ENCODE results near the gene C2orf42.

C2orf42 gene

DNA sequence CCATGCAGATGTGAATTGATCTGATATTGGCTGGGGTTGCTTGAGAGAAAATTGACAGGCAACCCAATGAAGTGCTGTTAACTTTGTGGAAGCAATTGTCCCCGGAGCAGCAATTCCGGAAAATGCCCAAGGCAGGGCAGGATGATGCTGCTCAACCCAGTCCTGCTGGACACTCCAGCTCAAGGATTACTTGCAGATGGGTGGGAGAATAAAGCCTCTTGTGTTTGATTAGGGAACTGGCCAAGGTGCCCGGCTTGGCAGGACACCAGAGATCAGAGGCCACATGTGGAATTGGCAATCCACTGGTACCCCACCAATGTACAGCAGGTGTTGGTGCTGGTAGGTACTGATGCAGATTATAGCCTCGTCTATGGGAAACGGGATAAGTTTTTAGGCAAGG is 12.3 kb upstream of the C2orf42 start:
- H2AFZ ChIP-seq (ENCODE audit: low read length): no peak overlapping the region
- H3K9me3 ChIP-seq (ENCODE audit: insufficient read depth, low read depth, low read length): no peaks in the 10 kb centered on the region
- H3F3A ChIP-seq (ENCODE audit: low read depth): no peaks in the 10 kb centered on the region
- H3K4me3 ChIP-seq (ENCODE audit: low read length, poor library complexity, severe bottlenecking): no peak overlapping the region
- no peak for TF ChIP-seq EZH2phosphoT487 (IDR thresholded peaks at IDR 0.05; ENCODE audit: borderline replicate concordance)
- TF ChIP-seq, protein P1, sequence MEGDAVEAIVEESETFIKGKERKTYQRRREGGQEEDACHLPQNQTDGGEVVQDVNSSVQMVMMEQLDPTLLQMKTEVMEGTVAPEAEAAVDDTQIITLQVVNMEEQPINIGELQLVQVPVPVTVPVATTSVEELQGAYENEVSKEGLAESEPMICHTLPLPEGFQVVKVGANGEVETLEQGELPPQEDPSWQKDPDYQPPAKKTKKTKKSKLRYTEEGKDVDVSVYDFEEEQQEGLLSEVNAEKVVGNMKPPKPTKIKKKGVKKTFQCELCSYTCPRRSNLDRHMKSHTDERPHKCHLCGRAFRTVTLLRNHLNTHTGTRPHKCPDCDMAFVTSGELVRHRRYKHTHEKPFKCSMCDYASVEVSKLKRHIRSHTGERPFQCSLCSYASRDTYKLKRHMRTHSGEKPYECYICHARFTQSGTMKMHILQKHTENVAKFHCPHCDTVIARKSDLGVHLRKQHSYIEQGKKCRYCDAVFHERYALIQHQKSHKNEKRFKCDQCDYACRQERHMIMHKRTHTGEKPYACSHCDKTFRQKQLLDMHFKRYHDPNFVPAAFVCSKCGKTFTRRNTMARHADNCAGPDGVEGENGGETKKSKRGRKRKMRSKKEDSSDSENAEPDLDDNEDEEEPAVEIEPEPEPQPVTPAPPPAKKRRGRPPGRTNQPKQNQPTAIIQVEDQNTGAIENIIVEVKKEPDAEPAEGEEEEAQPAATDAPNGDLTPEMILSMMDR (conservative IDR thresholded peaks at IDR 0.05; ENCODE audit: low read length): no peak
- no peaks in the 10 kb centered on the region for H3K4me1 ChIP-seq (ENCODE audit: insufficient read depth, low read length, poor library complexity, severe bottlenecking)
- no peaks in the 10 kb centered on the region for H3K36me3 ChIP-seq (ENCODE audit: insufficient read depth, low read length)
- H3K79me2 ChIP-seq (ENCODE audit: insufficient read depth, low read length): no peaks in the 10 kb centered on the region
- no peaks in the 10 kb centered on the region for H3K9me2 ChIP-seq (replicated peaks; ENCODE audit: low read depth, low read length)
- no peaks in the 10 kb centered on the region for H3K27me3 ChIP-seq (ENCODE audit: insufficient read depth, low read length, poor library complexity, severe bottlenecking)
- H3K4me2 ChIP-seq (ENCODE audit: low read depth, low read length, poor library complexity, severe bottlenecking): no peak overlapping the region
- no peak overlapping the region for H3K9ac ChIP-seq (ENCODE audit: low read depth, low read length, poor library complexity, severe bottlenecking)
- no peaks in the 10 kb centered on the region for H4K20me1 ChIP-seq (ENCODE audit: insufficient read depth, low read length, poor library complexity, severe bottlenecking)

DNA sequence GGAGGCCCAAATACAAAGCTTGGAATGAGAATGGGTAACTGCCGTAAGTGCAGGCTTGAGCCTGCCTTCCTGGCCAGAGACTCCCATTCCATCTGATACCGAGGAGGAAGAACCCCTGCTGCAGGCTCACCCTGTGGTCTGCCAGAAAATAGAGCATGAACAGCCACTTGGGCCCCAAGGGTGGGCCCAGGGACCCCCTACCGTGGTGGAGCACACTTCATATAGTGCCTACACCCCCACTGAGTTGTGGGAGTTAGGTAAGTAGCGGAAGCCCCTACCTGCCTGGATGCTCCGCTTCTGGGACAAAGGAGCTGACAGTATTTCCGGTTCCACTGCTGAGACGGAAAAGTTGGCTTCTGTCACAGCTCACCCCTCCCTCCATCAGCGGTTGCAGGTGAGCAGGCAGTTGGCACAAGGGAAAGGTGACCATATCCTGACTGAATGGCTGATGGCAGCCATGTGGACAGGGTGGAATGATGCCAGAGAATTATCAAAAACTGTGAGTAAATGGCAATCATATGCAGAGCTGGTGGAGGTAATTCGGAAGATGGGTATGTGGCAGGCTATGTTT is 11.5 kb upstream of the C2orf42 start:
- no peak overlapping the region for H2AFZ ChIP-seq (ENCODE audit: low read length)
- H3K9ac ChIP-seq (ENCODE audit: low read depth, low read length, poor library complexity, severe bottlenecking): no peak overlapping the region
- no peaks in the 10 kb centered on the region for H3K79me2 ChIP-seq (ENCODE audit: insufficient read depth, low read length)
- no peaks in the 10 kb centered on the region for H4K20me1 ChIP-seq (ENCODE audit: insufficient read depth, low read length, poor library complexity, severe bottlenecking)
- TF ChIP-seq, protein P1 (conservative IDR thresholded peaks at IDR 0.05; ENCODE audit: low read length): no peak
- TF ChIP-seq EZH2phosphoT487 (IDR thresholded peaks at IDR 0.05; ENCODE audit: borderline replicate concordance): no peak
- H3K9me3 ChIP-seq (ENCODE audit: insufficient read depth, low read depth, low read length): no peaks in the 10 kb centered on the region
- H3F3A ChIP-seq (ENCODE audit: low read depth): no peaks in the 10 kb centered on the region
- no peaks in the 10 kb centered on the region for H3K36me3 ChIP-seq (ENCODE audit: insufficient read depth, low read length)
- H3K4me1 ChIP-seq (ENCODE audit: insufficient read depth, low read length, poor library complexity, severe bottlenecking): no peaks in the 10 kb centered on the region
- no peaks in the 10 kb centered on the region for H3K27me3 ChIP-seq (ENCODE audit: insufficient read depth, low read length, poor library complexity, severe bottlenecking)
- H3K9me2 ChIP-seq (replicated peaks; ENCODE audit: low read depth, low read length): no peaks in the 10 kb centered on the region
- no peak overlapping the region for H3K4me2 ChIP-seq (ENCODE audit: low read depth, low read length, poor library complexity, severe bottlenecking)
- H3K4me3 ChIP-seq (ENCODE audit: low read length, poor library complexity, severe bottlenecking): no peak overlapping the region

DNA sequence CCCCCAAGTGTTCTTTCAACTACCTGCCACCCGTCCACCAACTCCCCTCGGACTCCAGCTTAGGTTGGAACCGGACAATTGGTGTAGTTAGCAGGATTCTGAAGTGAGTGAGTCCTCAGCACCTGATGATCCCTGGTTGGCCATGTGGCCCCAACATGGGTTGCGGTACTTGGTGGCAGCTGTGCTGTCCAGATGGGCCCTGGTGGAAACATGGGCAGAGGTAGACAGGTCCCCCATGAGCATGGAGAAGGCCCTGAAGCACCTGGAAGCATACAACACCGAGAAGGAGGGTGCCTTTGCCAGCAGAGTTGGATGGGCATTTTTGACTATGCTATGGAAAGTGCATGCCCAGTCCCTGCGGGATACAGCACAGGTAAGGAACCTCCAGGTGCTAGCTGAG is 11.0 kb upstream of the C2orf42 start:
- H3K4me1 ChIP-seq (ENCODE audit: insufficient read depth, low read length, poor library complexity, severe bottlenecking): no peaks in the 10 kb centered on the region
- no peak overlapping the region for H3K4me2 ChIP-seq (ENCODE audit: low read depth, low read length, poor library complexity, severe bottlenecking)
- H3F3A ChIP-seq (ENCODE audit: low read depth): no peaks in the 10 kb centered on the region
- H3K9ac ChIP-seq (ENCODE audit: low read depth, low read length, poor library complexity, severe bottlenecking): no peak overlapping the region
- no peaks in the 10 kb centered on the region for H3K9me3 ChIP-seq (ENCODE audit: insufficient read depth, low read depth, low read length)
- no peak overlapping the region for H2AFZ ChIP-seq (ENCODE audit: low read length)
- no peak for TF ChIP-seq EZH2phosphoT487 (IDR thresholded peaks at IDR 0.05; ENCODE audit: borderline replicate concordance)
- H4K20me1 ChIP-seq (ENCODE audit: insufficient read depth, low read length, poor library complexity, severe bottlenecking): no peaks in the 10 kb centered on the region
- no peaks in the 10 kb centered on the region for H3K27me3 ChIP-seq (ENCODE audit: insufficient read depth, low read length, poor library complexity, severe bottlenecking)
- H3K9me2 ChIP-seq (replicated peaks; ENCODE audit: low read depth, low read length): no peaks in the 10 kb centered on the region
- H3K79me2 ChIP-seq (ENCODE audit: insufficient read depth, low read length): no peaks in the 10 kb centered on the region
- no peak overlapping the region for H3K4me3 ChIP-seq (ENCODE audit: low read length, poor library complexity, severe bottlenecking)
- H3K36me3 ChIP-seq (ENCODE audit: insufficient read depth, low read length): no peaks in the 10 kb centered on the region

DNA sequence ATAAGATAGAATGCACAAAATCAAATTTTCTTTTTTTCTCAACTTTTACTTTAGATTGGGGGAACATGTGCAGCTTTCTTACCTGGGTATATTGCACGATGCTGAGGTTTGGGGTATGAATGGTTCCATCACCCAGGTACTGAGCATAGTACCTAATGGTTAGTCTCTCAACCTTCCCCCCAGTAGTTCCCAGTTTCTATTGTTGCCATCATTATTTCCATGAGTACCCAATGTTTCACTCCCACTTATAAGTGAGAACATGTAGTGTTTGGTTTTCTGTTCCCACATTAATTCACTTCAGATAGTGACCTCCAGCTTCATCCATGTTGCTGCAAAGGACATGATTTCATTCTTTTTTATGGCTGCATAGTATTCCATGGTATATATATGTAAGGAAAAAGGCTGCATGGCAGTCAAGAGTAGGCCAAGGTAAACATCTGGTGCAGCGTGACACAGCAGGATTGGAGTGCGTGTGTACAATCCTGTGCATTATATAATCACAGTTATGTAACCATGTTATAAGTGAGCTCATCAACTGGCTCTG is 10.5 kb upstream of the C2orf42 start:
- no peaks in the 10 kb centered on the region for H3K9me3 ChIP-seq (ENCODE audit: insufficient read depth, low read depth, low read length)
- TF ChIP-seq, protein P1 (conservative IDR thresholded peaks at IDR 0.05; ENCODE audit: low read length): no peak
- TF ChIP-seq EZH2phosphoT487 (IDR thresholded peaks at IDR 0.05; ENCODE audit: borderline replicate concordance): no peak
- no peak overlapping the region for H3K9ac ChIP-seq (ENCODE audit: low read depth, low read length, poor library complexity, severe bottlenecking)
- no peak overlapping the region for H3K4me3 ChIP-seq (ENCODE audit: low read length, poor library complexity, severe bottlenecking)
- H3K4me2 ChIP-seq (ENCODE audit: low read depth, low read length, poor library complexity, severe bottlenecking): no peak overlapping the region
- H2AFZ ChIP-seq (ENCODE audit: low read length): no peak overlapping the region
- no peaks in the 10 kb centered on the region for H3K4me1 ChIP-seq (ENCODE audit: insufficient read depth, low read length, poor library complexity, severe bottlenecking)
- no peaks in the 10 kb centered on the region for H3K27me3 ChIP-seq (ENCODE audit: insufficient read depth, low read length, poor library complexity, severe bottlenecking)
- no peaks in the 10 kb centered on the region for H3K9me2 ChIP-seq (replicated peaks; ENCODE audit: low read depth, low read length)
- no peaks in the 10 kb centered on the region for H3K79me2 ChIP-seq (ENCODE audit: insufficient read depth, low read length)
- no peaks in the 10 kb centered on the region for H3K36me3 ChIP-seq (ENCODE audit: insufficient read depth, low read length)
- H3F3A ChIP-seq (ENCODE audit: low read depth): no peaks in the 10 kb centered on the region
- H4K20me1 ChIP-seq (ENCODE audit: insufficient read depth, low read length, poor library complexity, severe bottlenecking): no peaks in the 10 kb centered on the region

All from Loucy (cell line).